ENCODE measurements around the gene COL25A1.
"Not testable (repeated sequence)": the region's sequence is repeated elsewhere in the genome, so short reads cannot be mapped to it uniquely, and the experiment has no call there.

Gene COL25A1

DNA sequence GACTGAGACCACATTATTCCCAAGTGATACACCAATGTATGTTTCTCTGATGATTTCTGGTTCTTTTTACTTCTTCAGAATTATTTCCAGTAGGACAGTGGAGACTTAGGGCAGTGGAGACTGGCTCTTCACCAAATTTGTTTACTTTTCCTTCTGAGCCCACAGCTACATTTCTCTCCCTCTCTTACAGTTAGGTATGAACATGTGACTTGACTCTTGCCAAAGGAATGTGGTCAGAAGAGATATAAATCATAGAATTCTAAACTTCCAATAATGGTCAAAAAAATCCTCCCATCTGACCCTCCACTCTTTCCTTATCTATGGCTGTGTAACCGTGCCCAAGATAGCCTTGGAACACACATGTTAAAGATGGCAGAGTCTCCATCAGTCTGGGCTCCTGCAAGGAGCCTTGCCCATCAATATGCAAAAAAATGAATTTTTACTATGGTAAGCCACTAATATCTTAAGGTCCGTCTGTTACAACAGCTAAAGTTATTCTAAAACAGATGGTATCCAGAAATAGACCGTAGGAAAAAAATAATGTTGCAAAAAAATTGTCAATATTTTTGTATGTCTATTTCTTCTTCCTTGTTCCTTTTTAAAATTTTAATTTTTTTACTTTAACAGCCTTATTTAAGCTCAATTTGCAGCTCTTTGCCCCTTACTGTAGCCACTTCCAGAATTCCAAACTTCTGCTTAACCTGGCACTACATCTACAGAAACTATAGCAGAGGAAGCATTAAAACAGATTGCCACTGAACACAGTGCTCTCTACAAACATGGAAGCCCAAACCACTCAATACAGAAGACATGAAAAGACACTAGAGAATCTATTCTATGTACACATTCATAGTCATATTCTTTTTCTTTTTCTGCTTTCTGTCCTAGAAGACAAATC is 260.7 kb downstream of the COL25A1 start:
- no peak for DNase-seq

DNA sequence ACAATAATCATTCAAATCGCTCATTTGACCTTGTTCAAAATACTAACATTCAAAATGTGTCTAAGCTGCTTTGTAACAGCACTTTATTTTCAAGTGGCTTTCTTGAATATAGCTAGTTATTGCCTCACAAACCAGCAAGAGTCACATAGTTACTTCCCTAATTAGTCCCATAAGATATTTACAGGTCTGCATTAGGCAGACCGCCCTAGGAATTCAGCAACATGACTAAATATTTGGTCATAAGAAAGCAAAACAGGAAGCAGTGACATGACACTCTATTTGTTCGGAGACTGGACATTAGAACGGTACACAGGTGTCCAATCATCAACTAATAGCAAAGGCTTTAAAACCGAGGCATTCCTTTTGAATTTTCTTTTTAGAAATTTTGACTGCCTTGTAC is 262.0 kb downstream of the COL25A1 start:
- no peak for DNase-seq

DNA sequence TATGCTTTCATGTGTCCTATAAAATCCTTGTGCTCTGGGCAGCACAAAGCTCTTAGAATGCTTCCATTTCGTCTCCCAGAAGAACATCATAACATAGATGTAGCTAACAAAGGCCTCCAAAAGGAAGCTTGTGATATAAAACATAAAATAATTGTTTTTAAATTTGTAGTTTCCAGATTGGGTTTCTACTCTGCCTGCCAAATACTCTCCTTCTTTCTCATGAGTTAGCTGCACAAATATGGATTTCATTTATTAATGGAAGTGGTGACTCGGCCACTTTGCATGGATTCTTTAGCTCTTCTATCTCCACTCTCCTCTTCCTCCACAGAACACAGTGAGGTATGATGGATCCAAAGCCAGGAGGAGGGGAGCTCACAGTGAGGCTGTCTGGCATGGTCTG is 265.4 kb downstream of the COL25A1 start:
- no peak for DNase-seq

DNA sequence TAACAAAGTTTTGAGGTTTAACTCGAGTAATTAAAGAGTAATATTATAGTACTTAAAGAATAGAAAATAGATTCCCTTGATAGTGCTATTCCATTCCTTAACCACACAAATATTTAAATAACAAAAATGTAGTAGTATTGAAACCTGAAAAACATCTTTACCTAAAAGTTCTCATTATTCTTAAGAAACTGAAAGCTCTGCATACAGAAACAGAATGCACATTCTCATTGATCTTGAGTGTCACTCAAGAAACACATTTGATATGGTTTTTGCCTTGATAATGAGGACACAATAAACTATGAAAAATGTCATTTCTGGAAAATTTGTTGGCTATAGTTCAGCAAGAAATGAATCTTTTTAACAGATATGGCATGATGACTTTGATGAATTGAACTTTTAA is 268.5 kb downstream of the COL25A1 start:
- DNase-seq = no peak

DNA sequence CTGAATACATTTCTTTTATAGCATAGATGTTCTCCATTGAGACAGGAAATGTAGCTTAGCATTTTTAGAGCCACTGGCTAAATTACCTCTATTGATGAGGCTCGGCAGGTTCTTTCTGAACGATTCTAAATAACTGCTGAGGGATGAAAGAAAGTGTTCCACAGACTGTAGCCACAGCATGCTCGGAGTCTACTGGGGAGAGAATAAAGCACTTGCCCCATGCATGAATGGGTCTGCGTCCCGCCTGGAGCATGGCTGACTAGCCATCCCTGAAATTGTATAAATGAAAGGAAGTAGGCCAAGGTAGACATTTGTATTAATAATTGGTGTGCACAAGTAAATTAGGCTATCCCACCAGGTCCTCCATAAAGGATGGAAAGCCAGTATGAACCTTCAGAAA is 269.8 kb downstream of the COL25A1 start:
- no peak for DNase-seq

DNA sequence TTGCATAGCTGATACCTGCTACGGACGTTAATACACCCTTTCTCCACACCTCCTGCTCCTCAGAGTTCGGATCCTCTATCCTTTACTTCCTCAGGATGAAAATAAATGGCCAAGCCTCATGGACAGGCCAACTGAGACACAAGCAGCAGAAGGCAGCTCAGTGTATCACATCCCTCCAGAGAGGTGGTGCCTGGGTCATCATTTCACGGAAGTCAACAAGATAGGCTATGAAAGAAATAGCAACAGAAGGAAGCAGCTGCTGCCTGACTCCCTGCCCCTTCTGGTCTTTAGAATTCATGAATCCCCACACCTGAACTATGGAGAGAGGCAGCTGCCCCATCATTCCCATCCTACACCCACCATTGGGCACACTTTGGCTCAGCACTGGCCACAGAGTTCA is 272.5 kb downstream of the COL25A1 start:
- DNase-seq = no peak

DNA sequence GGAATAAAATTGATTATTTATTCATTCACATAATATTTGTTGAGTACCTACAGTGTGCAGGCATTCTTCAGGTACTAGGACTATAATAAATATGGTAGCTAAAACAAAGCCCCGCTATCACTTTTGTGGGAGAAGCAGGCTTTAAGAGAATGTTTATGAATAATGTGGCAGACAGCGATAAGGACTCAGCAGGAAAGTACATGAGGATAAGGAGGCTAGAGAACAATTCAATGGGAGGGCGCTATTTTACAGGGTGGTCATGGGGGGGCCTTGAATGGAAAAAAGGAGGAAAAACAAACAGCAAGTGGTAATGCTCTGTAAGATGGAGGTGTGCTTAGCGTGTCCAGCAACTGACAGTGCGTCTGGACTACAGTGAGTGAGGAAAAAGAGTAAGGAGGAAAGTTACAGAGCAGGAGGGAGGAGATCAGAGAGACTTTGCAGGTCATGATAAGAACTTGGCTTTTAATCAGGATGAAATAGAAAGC is 275.4 kb downstream of the COL25A1 start:
- DNase-seq = no peak

DNA sequence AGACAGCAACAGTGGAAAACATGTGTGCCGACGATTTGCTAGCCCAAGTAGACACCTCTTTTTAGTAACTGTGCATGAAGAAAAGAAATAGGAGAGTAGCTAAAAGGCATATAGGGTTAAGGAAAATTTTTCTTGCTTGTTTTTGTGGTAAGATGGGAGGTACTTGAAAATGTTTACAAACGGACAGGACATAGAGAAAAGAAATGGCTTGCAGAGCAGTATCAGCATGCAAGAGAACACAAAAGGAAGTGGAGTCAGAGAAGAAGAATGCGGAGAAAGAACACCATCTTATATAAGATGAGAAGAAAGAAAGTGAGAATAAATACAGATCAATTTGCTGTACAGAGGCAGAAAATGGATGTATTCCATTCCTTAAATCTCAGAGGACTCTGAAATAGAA is 275.9 kb downstream of the COL25A1 start:
- DNase-seq = no peak

DNA sequence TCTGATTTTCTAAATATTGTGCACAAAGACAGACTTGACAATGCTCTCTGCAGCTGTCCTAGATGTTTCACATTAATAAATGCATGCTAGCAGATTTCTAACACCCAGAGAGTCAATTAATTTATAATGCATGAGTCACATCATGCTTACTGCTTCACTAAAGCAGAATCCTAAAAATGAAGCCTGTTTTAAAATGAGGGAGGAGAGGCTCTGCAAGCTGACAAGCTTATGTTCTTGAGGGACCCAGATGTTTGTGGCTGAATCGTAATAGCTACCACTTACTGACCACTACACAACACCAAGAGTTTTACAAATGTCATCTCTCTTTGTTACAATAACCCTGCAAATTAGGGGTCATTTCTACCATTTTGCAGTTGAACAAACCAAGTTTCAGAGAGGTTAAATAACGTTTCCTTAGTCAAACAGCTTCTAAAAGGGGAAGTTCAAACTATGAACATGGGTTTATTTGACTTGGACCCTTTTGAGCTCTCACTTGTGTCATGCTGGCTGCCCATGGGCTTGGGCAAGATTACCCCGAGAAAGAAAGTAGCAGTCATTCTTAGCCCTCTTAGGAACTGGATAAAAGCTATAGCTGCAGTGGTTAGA is 276.9 kb downstream of the COL25A1 start:
- DNase-seq = no peak

DNA sequence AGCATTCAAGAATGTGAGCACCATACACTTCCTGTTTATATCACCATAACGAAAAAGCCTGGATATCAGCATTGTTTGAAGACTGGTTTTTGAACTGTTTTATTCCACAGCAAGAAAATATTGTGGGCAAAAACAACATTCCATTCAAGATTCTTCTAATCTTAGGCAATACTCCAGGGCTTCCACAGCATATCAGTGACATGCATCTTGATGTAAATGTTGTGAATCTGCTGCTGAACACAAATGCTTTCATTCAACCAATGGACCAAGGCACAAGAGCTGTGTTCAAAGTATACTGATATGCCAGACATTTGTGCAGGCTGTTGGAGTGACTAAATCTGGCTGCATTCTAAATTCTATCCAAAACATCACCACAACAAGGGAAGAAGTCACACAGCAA is 279.5 kb downstream of the COL25A1 start:
- DNase-seq = no peak

DNA sequence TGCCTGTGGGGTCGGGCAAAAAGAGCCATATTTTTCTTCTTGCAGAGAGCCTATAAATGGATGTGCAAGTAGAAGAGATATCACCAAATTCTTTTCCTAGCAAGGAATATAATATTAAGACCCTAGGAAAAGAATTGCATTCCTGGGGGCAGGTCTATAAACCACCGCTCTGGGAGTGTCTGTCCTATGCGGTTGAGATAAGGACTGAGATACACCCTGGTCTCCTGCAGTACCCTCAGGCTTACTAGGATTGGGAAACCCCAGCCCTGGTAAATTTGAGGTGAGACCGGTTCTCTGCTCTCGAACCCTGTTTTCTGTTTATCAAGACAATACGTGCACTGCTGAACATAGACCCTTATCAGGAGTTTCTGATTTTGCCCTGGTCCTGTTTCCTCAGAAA is 280.8 kb downstream of the COL25A1 start:
- not testable (repeated sequence) for DNase-seq

DNA sequence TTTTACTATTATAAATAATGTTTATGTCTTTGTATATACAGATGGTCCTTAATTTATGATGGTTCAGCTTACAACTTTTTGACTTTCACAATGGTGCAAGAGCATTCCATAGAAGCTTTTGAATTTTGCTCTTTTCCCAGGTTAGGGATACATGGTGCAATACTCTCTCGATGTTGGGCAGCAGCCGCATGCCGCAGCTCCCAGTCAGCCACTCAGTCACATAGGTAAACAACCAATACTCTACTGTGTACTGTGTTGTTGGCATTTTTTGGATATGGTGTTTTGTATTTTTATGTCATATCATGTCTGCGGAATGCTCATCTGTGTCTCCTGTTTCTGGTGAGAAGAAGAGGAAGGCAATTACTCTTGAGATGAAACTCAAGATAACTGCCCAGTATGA is 281.6 kb downstream of the COL25A1 start:
- no peak for DNase-seq

DNA sequence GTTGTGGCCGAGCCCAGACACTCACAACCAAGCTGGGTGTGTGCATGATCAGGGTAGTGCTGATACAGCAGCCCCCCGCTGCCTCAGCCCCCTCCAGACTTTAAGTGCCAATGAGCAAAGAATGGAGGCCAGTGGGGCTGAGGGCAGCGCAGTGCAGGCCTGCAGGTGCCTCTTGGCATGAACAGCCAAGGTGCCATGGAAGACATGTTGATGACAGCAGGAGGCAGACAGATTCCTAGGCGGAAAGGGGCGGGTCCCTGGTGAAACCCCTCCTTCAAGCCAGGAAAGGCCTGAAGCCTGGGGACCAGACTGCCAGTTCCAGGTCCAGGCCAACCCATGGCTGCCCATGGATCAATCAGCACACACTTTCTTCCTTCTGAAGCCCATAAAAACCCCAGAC is 286.3 kb downstream of the COL25A1 start:
- no peak for DNase-seq

DNA sequence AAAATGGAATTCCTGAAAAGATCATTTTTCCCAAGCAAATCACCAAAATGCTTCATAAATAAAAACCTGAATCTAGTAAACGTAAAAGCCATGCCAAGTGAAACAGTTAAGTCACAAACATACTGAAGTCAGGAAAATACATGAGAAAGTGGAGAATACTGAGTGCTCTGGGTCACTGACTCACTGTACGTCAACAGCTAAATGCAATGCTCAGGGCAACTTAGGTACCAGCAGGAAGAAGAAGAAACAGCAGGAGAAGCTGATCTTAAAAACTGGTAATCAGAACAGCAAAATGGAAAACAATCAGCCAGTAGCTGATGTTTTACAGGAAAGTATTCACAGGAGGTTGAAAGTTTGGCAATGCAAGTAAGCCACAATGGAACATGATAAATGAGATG is 287.0 kb downstream of the COL25A1 start:
- no peak for DNase-seq

DNA sequence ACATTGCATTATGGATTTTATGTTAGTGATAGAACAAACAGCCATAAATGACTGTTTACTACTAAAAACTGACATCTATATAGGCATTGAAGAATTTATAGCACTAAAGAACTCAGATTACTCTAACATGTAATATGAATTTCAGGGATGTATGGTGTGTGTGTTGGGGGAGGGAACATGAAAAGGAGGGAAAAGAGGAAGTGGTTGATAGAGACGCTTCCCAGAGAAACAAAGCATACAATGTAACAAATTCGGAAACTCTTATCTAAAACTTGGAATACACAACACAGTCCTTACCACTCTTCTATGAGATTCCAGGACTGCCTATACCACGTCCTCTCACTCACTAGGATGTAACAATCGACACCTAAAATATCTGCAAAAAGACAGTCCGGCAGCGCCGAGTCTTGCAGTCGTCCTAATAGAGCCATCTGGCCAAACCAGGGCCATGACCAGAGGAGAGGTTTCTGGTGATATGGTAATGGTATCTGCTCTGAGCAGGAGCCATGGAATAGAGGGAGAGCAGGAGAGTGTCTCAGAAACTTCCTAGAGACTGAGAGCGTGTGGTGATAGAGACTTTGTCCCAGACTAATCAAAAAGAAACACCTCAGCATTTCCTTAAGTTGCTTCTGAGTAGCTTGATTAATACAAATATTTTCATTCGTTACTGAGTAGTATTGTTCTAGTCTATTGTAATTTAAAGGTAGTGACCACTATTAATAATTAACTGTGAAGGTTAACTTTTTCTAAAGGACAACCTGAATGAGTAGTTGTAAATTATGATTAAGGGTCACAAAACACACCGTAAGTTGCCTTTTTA is 287.7 kb downstream of the COL25A1 start:
- DNase-seq = no peak

DNA sequence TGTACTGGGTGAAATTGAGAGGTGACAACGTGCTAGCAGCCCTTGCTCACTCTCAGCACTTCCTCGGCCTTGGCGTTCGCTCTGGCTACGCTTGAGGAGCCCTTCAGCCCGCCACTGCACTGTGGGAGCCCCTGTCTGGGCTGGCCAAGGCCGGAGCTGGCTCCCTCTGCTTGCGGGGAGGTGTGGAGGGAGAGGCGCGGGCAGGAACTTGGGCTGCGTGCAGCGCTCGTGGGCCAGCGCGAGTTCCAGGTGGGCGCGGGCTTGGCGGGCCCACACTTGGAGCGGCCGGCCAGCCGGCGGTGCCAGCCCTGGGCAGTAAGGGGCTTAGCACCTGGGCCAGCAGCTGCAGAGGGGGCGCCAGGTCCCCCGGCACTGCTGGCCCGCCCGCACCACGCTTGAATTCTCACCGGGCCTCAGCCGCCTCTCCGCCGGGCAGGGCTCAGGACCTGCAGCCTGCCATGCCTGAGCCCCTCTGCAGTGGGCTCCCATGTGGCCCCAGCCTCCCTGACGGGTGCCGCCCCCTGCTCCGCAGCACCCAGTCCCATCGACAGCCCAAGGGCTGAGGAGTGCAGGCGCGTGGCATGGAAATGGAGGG is 290.1 kb downstream of the COL25A1 start:
- DNase-seq = no peak

DNA sequence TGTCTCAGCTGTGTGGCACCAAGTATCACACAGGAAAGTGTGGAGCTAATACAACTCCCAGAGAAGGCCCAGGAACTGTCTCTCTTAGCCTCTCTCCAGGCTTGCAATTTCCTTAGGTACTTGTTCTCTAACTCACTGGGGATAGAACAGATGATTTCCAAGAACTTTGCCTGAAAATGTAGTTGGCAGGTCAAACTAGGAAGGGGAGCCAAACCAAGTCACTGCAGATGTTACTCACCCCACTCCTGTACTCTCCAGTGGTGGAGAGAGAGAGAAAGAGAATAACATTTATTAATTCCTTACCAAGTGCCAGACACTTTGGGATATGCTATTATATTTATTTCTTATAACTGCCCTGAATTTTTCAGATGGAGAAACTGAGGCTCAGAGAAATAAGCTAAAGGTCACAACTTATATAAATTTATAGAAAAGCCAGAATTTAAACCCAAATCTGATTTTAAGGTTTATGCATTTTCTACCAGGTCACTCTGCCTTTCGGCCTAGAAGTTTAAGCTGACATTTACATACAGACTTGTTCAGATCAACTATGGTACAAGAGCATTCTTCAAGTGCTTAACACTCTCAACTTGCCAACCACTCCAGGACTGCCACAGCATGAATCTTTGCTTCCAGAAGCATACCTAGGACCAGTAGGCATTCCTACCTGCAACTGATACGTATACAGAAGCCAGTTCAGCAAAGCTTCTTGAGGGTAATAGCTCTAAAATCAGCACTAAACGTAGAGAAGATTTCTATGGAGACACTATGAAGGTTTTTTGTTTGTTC is 291.0 kb downstream of the COL25A1 start:
- DNase-seq = no peak

DNA sequence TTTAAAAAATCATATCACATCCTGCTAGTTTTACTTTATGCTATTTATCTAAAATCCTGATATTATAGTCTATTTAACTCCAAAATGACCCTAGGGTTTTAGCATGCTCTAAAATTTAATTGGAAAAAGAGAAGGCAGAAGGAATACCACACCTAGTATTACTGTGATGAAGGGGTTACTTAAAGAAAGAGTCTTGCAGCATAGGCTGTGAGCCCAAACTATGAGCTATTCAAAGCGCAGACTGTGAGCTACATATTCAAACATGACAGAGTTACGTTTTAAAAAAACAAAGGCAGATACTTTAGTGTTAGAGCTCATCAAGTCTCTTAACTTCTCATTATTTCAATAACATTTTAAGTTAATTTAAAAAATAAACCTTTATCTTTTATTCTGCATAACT is 291.9 kb downstream of the COL25A1 start:
- no peak for DNase-seq

DNA sequence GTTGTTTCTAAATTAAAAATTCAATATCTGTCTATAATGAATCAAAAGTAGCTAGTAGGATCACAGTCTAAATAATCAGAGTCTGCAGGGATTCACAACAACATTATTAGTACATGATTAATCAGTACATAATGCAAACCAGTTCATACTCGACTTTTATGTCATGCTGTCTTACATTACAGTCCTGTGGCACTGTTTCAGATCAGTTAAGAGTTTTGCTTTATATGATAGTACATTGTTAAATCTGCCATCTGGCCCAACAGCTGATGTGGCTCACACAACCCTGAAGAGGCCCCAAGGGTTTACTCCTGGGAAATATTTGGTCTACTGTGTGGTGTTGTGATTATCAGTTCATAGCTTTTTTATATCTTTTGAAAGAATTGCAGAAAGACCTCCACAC is 292.5 kb downstream of the COL25A1 start:
- DNase-seq = no peak

DNA sequence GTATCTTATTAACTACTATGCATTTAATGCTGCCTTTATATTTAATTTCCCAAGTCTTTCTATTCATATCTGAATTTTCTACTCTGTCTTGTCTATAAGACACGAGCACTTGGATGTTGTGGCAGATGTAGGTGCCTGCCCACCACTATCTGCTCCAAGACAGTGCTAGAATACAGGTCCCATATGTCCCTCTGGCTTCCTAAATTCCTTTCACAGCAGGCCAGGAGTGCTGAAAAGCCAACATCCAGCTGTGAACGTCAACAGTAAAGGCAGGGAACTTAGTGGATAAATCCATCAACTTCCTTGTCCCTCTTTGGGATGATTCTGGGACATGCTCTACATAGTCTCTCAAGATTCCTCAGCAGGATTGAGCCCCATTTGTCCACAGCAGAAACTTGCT is 294.5 kb downstream of the COL25A1 start:
- DNase-seq = no peak

DNA sequence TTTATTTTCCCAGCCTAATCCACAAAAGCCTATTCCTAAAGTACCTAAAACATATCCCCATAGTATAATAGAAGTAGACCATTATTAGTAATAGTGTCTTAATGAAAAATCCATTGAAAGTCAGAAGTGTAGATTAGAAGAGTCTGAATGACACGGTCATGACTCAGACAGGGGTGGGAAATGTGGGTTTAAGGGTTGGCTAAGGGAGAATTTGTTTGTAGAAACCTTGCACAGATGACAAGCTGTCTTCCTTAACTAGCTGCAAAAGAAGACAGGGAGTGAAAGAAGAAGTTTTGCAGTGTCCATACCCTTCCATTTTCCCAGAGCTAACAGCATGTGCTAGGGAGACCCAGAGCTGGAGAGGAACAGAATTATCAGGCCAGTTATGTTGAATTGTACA is 296.9 kb downstream of the COL25A1 start:
- DNase-seq = no peak

DNA sequence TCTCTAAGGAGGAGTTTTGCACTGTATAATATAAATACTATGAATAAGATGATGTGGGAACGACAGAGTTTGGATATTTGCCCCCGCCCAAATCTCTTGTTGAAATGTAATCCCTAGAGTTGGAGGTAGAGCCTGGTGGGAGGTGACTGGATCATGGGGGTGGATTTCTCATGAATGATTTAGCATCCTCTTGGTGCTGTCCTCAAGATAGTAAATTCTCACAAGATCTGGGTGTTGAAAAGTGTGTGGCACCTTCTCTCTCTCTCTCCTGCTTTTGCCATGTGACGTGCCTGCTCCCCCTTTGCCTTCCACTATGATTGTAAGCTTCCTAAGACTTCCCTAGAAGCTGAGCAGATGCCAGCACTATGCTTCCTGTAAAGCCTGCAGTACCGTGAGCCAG is 298.0 kb downstream of the COL25A1 start:
- no peak for DNase-seq

Data from NCI-H526 treated with DMSO at 0.1 percent for 48 hours (cell line).